Choroid plexus epithelial cell (primary cell): Measurements from ENCODE around the gene ZSCAN21.
"Not testable (repeated sequence)": the region's sequence is repeated elsewhere in the genome, so short reads cannot be mapped to it uniquely, and the experiment has no call there.

Experiments used
- DNase-seq: peaks from one replicate; pipeline ENCODE4 v3.0.0-alpha.2; 2010; ENCODE audit warnings: low read depth
- H3K4me3 ChIP-seq: 2 replicates; pipeline ENCODE4 v1.5.1; 2011; ENCODE audit warnings: low read depth, mild to moderate bottlenecking, control low read depth, low read length, moderate library complexity
- CTCF ChIP-seq: conservative IDR thresholded peaks from 2 replicates; pipeline ENCODE4 v1.5.1; 2011; ENCODE audit warnings: low read depth, mild to moderate bottlenecking, control low read depth, inconsistent platforms, low read length, moderate library complexity

Gene ZSCAN21

GRCh38 chr7:100011516-100011915 is 38.1 kb upstream of the ZSCAN21 start:
- H3K4me3 ChIP-seq = no peak overlapping the region
- DNase-seq = no peak
- TF ChIP-seq CTCF = no peak

GRCh38 chr7:100012385-100013327 is 36.9 kb upstream of the ZSCAN21 start:
- H3K4me3 ChIP-seq, DNase-seq: not testable (repeated sequence)

- TF ChIP-seq CTCF = no peak
- no peak overlapping the region for H3K4me3 ChIP-seq
- no peak for DNase-seq
These were observed 36.3 kb upstream of the ZSCAN21 start for GRCh38 chr7:100013328-100013676.

- DNase-seq = peak; percentile 96
These were observed 34.1 kb upstream of the ZSCAN21 start, which contains the start of gene ZKSCAN1 for GRCh38 chr7:100015232-100016214. Gene ZKSCAN1 (plus strand): TSS chr7:100015596. CDS start chr7:100023507, 7,911 bp downstream.

GRCh38 chr7:100016215-100016901 is 33.2 kb upstream of the ZSCAN21 start:
- H3K4me3 ChIP-seq = peak overlapping the region; percentile 95
- DNase-seq = peak; percentile 50
- peak; percentile 14 for TF ChIP-seq CTCF

More at GRCh38 chr7:100015232-100016214, 34.1 kb upstream of the ZSCAN21 start, which contains the start of gene ZKSCAN1:
- peak within 1 kb of the TSS; percentile 95 for H3K4me3 ChIP-seq
- no peak for TF ChIP-seq CTCF

GRCh38 chr7:100017300-100017699 is 32.3 kb upstream of the ZSCAN21 start:
- TF ChIP-seq CTCF = no peak
- H3K4me3 ChIP-seq = no peak overlapping the region
- DNase-seq = no peak
